8988T (cell line): ENCODE results near the gene TLDC2.
"Not testable (repeated sequence)": the region's sequence is repeated elsewhere in the genome, so short reads cannot be mapped to it uniquely, and the experiment has no call there.

Experiments used
- DNase-seq: peaks from one replicate; pipeline ENCODE4 v3.0.0; 2011

TLDC2 gene

GRCh38 chr20:36917240-36917639 lies 41.3 kb downstream of the TLDC2 start:
- DNase-seq: no peak

- no peak for DNase-seq
Observed at GRCh38 chr20:36917943-36918342, 42.0 kb downstream of the TLDC2 start.

GRCh38 chr20:36919715-36920333 lies 43.9 kb downstream of the TLDC2 start:
- no peak for DNase-seq

GRCh38 chr20:36920334-36920730 lies 44.4 kb downstream of the TLDC2 start:
- DNase-seq: no peak

- DNase-seq: no peak
Observed at GRCh38 chr20:36924167-36925045, 48.5 kb downstream of the TLDC2 start.

- DNase-seq: no peak
Observed at GRCh38 chr20:36925234-36925633, 49.3 kb downstream of the TLDC2 start.

GRCh38 chr20:36926653-36927200 lies 50.8 kb downstream of the TLDC2 start:
- no peak for DNase-seq

GRCh38 chr20:36927704-36928103 lies 51.8 kb downstream of the TLDC2 start:
- DNase-seq: no peak

GRCh38 chr20:36929290-36929689 lies 53.4 kb downstream of the TLDC2 start:
- no peak for DNase-seq

- DNase-seq: no peak
Observed at GRCh38 chr20:36929691-36930090, 53.8 kb downstream of the TLDC2 start.

- DNase-seq: not testable (repeated sequence)
Observed at GRCh38 chr20:36932067-36932466, 56.1 kb downstream of the TLDC2 start.

- no peak for DNase-seq
Observed at GRCh38 chr20:36932476-36933426, 56.8 kb downstream of the TLDC2 start.

- DNase-seq: not testable (repeated sequence)
Observed at GRCh38 chr20:36933571-36933970, 57.6 kb downstream of the TLDC2 start.

- DNase-seq: no peak
Observed at GRCh38 chr20:36936341-36936740, 60.4 kb downstream of the TLDC2 start.

GRCh38 chr20:36936761-36937401 lies 60.9 kb downstream of the TLDC2 start:
- not testable (repeated sequence) for DNase-seq

- no peak for DNase-seq
Observed at GRCh38 chr20:36937402-36937770, 61.4 kb downstream of the TLDC2 start.

- DNase-seq: no peak
Observed at GRCh38 chr20:36941401-36941835, 65.5 kb downstream of the TLDC2 start.
